Cerebellar nuclear complex (tissue), 1 donor: ENCODE data around the gene CCDC78.

Source experiments
- DNase-seq, 2 experiments: peaks; one replicate each; lab custom pipeline; 2025; lab: John Stamatoyannopoulos, UW

Gene CCDC78

DNA sequence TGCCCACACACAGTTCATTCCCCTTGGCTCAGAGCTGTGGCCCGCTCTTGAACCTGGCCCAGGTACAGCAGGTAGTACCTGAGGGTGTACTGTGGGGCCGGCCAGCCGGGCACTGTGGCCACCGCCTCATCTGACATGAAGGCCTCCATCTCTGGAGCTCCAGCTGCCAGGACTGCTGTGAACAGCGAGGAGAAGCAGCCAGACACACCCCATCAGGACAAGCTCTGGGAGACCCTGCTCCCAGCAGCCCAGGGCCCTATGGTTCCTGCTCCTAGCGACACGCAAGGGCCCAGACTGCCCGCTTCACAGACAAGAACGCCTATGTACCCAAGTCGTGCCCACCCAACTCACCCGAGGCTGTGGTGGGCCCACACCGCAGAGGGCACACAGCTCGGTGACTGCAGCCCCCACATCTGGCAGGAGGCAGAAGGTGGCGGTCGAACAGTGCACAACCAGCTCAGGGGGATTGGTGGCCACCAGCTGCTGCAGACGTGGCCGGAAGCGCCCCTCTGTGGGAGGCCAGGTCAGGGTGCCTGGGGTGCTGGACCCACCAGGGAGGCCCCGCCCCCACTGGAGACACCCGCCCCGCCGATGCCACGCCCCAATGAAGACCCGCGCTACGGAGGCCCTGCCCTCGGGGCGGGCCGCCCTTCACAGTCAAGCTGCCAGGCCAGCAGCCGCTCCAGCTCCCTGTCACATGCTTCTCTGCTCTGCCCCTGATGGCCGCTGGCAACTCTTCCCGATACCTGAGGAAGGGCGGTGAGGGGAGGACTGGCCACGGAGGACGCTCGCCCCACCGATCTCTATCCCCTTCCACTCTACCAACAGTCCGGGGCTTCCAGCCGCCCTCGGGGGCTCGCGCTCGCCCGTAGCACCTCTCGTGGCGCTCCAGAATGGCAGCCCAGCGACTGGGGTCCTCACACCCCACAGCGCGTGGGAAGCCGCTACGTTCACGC is 47.1 kb downstream of the CCDC78 start:
- DNase-seq: no peak

DNA sequence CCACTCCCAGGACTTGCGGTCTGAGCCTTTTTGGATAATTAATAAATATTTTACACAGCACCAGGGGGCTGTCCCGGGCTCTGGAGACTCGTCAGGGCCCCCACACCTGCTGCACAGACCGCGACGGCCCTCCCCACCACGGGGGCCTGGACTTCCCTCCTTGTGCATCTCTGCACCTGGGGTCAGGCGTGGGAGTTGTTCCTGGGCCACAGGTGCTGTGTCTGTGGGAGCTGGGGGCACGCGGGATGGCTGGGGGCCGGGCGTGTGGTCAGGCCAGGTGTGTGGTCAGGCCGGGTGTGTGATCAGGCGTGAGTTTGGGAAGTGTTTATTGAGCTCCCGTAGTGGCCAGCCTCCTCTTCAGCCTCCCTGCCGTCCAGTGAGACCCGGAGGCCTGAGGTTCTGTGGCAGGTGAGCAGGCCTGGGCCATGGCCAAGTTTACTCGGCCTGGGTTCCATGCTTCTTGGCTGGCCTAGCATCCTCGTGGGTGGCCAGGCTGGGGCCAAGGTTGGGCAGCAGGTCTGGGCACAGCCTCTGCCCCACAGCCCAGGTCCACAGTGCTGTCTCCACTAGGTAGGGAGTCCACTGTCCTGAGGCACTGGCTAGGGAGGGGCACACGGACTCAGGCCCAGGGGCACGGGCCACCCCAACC is 47.9 kb downstream of the CCDC78 start:
- DNase-seq: no peak

DNA sequence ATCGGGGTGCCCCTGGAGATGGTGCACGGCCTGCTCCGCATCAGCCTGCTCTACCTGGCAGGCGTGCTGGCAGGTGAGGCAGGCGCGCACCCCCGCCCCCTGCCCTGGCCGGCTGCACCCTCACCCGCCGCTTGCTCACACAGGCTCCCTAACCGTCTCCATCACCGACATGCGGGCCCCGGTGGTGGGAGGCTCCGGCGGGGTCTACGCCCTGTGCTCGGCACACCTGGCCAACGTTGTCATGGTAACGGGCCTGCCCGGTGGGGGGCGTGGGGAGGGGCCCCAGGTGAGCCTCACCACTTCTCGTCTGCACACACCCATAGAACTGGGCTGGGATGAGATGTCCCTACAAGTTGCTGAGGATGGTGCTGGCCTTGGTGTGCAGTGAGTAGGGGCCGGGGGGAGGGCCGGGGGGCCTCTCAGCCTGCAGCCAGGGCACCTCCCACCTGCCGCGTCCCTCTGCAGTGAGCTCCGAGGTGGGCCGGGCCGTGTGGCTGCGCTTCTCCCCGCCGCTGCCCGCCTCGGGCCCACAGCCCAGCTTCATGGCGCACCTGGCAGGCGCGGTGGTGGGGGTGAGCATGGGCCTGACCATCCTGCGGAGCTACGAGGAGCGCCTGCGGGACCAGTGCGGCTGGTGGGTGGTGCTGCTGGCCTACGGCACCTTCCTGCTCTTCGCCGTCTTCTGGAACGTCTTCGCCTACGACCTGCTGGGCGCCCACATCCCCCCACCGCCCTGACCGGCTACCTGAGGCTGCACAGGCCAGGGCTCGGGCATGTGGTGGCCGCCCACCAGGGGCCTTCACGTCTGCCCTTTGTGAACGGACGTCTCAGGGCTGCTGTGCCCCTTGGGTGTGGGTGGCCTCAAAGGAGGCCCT is 48.7 kb downstream of the CCDC78 start:
- no peak for DNase-seq

DNA sequence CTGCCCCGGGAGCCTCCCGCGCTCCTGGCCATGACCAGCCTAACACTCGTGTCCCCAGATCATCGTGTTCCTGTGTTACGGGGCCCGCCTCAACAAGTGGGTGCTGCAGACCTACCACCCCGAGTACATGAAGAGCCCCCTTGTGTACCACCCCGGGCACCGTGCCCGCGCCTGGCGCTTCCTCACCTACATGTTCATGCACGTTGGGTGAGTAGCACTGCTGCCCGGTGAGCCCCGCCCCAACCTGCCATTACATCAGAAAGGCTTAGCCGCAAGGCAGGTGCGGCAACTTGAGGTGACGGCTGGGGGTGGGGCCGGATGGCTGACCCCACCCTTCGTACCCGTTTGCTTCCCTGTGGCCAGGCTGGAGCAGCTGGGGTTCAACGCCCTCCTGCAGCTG is 49.3 kb downstream of the CCDC78 start:
- no peak for DNase-seq

DNA sequence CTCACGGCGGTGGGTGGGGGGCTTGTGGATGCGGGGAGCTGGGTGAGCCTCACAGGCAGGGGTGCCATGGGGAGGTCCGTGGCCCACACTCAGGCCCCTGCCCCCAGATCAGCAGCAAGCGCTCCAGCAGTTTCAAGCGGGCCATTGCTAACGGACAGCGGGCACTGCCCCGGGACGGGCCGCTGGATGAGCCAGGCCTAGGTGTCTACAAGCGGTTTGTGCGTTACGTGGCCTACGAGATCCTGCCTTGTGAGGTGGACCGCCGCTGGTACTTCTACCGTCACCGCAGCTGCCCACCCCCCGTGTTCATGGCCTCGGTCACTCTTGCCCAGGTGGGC is 49.7 kb downstream of the CCDC78 start:
- no peak for DNase-seq

DNA sequence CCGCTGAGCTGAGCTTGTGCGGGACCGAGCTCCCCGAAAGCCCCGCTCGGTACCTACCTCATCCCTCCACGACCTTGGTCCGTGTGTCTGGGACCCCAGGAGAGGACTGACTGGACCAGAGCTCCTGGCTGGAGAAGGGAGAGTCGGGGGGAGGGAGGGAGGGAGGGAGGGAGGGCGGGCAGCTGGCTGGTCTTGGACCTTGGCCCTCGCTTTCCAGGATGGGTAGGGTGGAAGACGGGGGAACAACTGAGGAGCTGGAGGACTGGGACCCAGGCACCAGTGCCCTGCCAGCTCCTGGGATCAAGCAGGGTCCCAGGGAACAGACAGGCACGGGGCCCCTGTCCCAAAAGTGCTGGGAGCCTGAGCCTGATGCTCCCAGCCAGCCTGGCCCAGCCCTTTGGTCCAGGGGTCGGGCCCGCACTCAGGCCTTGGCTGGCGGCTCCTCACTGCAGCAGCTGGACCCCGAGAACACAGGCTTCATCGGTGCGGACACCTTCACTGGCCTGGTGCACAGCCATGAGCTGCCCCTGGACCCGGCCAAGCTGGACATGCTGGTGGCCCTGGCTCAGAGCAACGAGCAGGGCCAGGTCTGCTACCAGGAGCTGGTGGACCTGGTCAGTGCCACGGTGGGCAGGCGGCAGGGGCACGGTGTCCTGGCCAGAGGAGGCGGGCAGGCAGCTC is 50.2 kb downstream of the CCDC78 start:
- DNase-seq: no peak

DNA sequence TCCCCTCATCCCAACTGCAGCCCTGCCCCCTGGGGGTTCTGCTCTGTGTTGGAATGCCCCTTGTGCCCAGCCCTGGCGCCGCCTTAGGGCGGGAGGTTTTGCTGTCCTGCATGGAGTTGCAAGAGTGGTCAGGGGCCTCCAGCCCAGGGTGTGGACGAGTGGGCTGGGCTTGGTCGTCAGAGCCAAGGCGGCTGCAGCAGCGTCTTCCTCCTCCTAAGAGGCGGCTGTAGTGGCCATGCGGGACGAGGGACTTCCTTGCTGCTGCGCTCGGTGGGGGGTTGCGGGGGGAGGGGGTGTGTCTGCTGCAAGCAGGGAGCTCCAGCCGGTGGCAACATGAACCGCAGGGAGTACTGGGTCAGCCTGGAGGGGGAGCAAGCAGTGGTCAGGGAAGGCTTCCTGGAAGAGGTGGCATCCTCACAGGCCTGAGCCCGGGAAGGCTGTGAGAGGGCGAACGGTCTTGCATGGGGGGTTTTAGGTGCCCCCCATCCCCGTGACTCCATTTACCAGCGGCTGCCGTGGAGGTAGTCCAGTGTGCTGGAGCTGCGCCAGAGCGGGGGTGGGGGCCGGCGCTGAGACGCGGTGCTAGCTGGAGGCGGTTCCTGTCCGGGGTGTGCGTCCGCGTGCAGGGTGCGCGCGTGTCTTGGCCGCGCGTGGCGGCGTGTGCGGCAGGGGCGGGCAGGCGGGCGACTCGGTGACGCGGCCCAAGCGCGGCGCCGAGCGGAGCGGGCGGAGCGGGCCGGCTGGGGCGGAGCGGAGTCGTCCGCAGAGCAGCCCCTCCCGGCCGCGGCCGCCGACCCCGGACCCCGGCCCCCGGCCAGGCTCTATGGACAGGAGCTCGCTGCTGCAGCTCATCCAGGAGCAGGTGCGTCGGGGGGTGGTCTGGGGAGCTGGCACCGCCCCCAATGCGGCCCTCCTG is 51.0 kb downstream of the CCDC78 start, which contains the start of gene RHBDL1:
TSS of gene RHBDL1 (plus strand) at position 704 of the 916 bp plus-strand sequence. CDS start at position 824, 120 bp downstream.
- DNase-seq: no peak

DNA sequence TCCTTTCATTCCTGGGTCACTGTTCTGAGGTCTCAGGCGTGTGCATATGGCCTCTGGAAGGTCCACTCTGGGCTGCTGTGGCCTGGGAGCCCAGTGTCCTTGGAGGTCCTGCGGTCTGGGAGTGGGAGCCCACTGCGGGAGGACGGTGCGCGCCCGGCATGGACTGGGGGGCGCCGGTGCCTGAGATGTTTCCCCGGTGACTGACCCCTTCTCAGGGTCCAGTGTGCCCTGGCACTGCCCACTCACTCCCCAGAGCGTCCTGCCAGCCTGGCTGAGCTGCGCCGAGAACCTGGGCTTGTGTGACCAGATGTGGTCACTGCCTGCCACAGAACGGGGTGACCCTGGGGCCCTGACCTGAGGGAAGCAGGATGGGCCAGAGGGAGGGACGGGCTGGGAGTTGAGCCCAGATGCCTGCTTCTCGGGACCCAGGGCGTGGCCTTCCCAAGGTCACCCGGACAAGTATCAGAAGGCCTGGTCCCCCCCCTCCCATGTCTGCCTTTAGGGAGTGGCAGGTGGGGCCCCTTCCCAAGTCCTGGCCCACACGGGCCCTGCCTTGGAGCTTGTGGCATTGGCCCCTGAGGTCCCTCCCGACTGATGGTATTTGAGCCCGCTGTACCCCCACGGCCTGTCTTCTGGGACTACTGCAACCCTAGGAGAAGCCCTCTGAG is 51.9 kb downstream of the CCDC78 start:
- DNase-seq: no peak

DNA sequence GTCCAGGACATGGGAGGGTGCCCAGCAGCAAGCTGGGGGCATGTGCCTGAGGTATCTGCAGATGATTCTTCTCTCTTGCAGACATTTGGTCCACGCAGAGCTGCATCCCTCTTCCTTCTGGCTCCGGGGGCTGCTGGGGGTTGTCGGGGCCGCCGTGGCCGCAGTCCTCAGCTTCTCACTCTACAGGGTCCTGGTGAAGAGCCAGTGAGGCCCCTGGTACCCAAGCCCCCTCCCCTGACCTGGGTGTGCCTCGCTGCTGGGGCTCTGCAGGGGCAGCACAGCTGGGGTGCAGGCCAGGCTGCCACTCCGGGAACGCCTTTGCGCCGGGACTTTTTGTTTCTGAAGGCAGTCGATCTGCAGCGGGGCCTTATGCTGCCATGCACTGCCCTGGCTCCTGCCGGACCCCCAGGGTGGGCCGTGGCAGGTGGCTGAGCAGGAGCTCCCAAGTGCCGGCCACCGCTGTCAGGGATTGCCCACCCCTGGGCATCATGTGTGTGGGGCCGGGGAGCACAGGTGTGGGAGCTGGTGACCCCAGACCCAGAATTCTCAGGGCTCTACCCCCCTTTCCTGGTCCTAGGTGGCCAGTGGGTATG is 52.7 kb downstream of the CCDC78 start:
- no peak for DNase-seq

DNA sequence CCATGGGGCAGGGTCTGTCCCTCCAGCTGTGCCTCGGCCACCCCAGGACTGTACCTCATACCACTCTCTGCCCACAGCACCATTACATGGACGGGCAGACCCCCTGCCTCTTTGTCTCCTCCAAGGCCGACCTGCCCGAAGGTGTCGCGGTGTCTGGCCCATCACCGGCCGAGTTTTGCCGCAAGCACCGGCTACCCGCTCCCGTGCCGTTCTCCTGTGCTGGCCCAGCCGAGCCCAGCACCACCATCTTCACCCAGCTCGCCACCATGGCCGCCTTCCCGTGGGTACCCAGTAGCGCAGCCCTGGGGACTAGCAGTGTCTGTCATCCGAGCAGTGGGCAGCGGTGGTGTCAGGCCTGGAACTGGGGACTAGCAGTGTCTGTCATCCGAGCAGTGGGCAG is 53.4 kb downstream of the CCDC78 start:
- no peak for DNase-seq
